ENCODE results near the gene COIL. TPM values are rescaled to one million over a fixed set of nuclear protein-coding genes. Genes with fewer than 3 reads are reported as not detected.

COIL gene
- total RNA-seq, 2 experiments from 2014 or later, result 16.9 to 19.8 TPM

- no peak for DNase-seq
- Mint-ChIP-seq H3K4me1 (no peaks in the 10 kb centered on the region), H3K27ac (no peak overlapping the region), H3K4me3 (no peak overlapping the region), H3K27me3 (peaks cover 3% of the 10 kb centered on the region), H3K36me3 (ENCODE audit: low read depth) (peaks cover 3% of the 10 kb centered on the region), H3K9me3 (peaks cover 9% of the 10 kb centered on the region)
- POLR2A ChIA-PET, result no interaction called here
- CTCF ChIA-PET, result no interaction called here
Observed at GRCh38 chr17:56925088-56925487, 35.8 kb downstream of the COIL start.

DNA sequence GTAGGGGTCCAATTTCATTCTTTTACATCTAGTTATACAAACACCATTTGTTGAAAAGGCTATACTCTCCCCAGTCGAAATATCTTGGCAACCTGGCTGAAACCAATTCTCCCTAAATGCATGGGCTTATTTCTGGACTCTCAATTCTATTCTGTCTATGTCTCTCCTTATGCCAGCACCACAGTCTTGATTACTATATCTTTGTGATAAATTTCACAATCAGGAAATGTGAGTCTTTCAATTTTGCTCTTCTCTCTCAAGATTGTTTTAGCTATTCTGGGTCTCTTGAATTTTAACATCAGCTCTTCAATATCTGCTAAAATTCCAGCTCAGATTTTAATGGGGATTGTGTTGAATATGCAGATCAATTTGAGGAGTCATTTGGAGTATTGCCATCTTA lies 41.1 kb downstream of the COIL start:
- ChIA-PET POLR2A (no interaction called here), CTCF (no interaction called here)
- H3K27me3 Mint-ChIP-seq, result no peaks in the 10 kb centered on the region
- H3K27ac Mint-ChIP-seq, result no peak overlapping the region
- peaks cover 21% of the 10 kb centered on the region for H3K9me3 Mint-ChIP-seq
- H3K4me3 Mint-ChIP-seq, result no peak overlapping the region
- peaks cover 31% of the 10 kb centered on the region for H3K4me1 Mint-ChIP-seq
- peaks cover 10% of the 10 kb centered on the region for H3K36me3 Mint-ChIP-seq (ENCODE audit: low read depth)
- no peak for DNase-seq

DNA sequence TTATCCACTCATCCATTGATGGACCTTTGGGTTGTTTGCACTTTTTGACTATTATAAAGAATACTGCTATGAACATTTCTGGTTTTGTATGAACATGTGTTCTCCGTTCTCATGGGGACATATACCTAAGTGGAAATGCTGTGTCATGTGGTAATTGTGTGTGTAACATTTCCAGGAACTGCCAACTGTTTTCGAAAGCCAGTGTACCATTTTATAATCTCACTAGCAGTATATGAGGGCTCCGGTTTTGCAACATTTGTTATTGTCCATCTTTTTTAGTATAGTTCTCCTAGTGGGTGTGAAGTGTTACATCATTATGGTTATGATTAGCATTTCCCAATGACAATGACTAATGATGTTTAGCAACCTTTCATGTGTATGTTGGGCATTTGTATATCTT lies 41.9 kb downstream of the COIL start:
- POLR2A ChIA-PET, result no interaction called here
- H3K27me3 Mint-ChIP-seq, result no peaks in the 10 kb centered on the region
- peaks cover 12% of the 10 kb centered on the region for H3K36me3 Mint-ChIP-seq (ENCODE audit: low read depth)
- no peak overlapping the region for H3K4me3 Mint-ChIP-seq
- peaks cover 35% of the 10 kb centered on the region for H3K4me1 Mint-ChIP-seq
- CTCF ChIA-PET, result no interaction called here
- H3K9me3 Mint-ChIP-seq, result peaks cover 21% of the 10 kb centered on the region
- no peak overlapping the region for H3K27ac Mint-ChIP-seq
- DNase-seq, result no peak

DNA sequence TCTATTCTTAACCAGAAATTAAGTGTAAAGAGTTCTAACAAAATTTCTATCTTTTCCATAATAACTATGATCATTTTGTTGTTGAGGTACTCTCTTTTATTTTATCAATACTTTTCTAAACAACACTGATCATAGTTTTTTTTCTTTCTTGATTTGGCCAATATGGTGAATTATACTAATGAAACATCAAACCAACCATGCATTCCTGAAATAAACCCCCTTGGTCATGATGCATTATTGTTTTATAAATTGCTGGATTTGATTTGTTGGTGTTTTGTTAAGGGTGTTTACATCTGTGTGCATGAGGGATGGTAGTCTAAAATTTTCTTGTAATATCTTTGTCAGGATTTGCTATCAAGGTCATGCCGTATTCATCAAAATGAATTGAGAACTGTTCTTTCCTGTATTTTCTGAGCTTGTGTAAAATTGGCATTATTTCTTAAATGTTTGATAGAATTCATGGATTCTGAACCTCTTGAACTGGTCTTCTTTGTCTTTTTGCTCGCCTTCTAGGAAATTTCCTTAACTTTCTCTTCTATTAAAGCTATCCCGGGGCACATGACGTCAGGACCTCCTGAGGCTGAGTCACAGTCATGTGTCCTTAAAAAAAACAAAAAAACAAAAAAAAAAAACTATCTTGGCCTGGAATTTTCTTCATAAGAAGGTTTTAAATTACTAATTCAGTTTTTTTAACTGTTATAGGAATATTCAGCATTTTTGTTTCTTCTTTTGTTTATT lies 43.1 kb downstream of the COIL start:
- H3K36me3 Mint-ChIP-seq (ENCODE audit: low read depth), result peaks cover 12% of the 10 kb centered on the region
- no peaks in the 10 kb centered on the region for H3K27me3 Mint-ChIP-seq
- no peak overlapping the region for H3K27ac Mint-ChIP-seq
- CTCF ChIA-PET, result no interaction called here
- no peak for DNase-seq
- H3K4me1 Mint-ChIP-seq, result peaks cover 35% of the 10 kb centered on the region
- no peak overlapping the region for H3K4me3 Mint-ChIP-seq
- POLR2A ChIA-PET, result no interaction called here
- H3K9me3 Mint-ChIP-seq, result peaks cover 21% of the 10 kb centered on the region

GRCh38 chr17:56914581-56915273 lies 46.1 kb downstream of the COIL start:
- Mint-ChIP-seq H3K27me3 (no peaks in the 10 kb centered on the region), H3K27ac (peak overlapping the region; percentile 98), H3K4me3 (peak overlapping the region; percentile 99), H3K9me3 (peaks cover 19% of the 10 kb centered on the region), H3K4me1 (peaks cover 53% of the 10 kb centered on the region), H3K36me3 (ENCODE audit: low read depth) (peaks cover 37% of the 10 kb centered on the region)
- POLR2A ChIA-PET, result no interaction called here
- CTCF ChIA-PET, result interaction anchor here (1.0 kb wide), 1 partner anchor 44 kb away, joined by 3 read pairs; no protein-coding TSS in a partner anchor
- peak; percentile 23 for DNase-seq

GRCh38 chr17:56913867-56914580 lies 46.8 kb downstream of the COIL start, which contains the start of gene TRIM25:
TSS of gene TRIM25 (minus strand) at chr17:56914049. CDS start at chr17:56913988, 61 bp downstream.
- ChIA-PET CTCF (interaction anchor here (0.6 to 1.3 kb wide), 5 partner anchors 9 to 44 kb away, joined by 3 to 4 read pairs (median 3); no protein-coding TSS in a partner anchor), POLR2A (interaction anchor here (0.6 to 1.3 kb wide), 2 partner anchors 24 to 1457 kb away, joined by 3 to 4 read pairs; no protein-coding TSS in a partner anchor)
- H3K27ac Mint-ChIP-seq, result peak within 1 kb of the TSS; percentile 98
- H3K27me3 Mint-ChIP-seq, result no peaks in the 10 kb centered on the region
- H3K36me3 Mint-ChIP-seq (ENCODE audit: low read depth), result peaks cover 40% of the 10 kb centered on the region
- peaks cover 16% of the 10 kb centered on the region for H3K9me3 Mint-ChIP-seq
- peak; percentile 92 for DNase-seq
- peaks cover 52% of the 10 kb centered on the region for H3K4me1 Mint-ChIP-seq
- peak within 1 kb of the TSS; percentile 99 for H3K4me3 Mint-ChIP-seq

DNA sequence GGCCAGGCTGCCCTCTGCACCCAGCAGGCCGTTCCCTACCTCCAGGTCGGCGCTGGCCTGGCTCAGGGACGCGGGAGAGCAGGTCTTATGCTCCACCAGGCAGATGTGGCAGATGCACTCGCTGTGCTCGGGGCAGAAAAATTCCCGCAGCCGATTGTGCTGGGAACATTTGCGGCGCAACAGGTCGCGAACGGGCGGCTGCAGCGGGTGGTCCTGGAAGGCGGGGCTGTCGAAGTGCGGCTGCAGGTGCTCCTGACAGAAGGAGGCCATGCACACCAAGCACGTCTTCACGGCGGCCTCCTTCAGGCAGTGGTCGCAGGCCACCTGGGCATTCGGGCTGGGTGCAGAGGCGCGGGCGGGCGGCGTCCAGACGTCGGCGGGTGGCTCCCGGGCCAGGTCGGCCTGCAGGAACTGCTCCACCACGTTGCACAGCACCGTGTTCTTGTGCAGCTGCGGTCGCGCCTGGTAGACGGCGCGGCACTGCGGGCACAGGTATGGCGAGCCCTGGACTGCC lies 47.4 kb downstream of the COIL start:
- peaks cover 46% of the 10 kb centered on the region for H3K36me3 Mint-ChIP-seq (ENCODE audit: low read depth)

DNA sequence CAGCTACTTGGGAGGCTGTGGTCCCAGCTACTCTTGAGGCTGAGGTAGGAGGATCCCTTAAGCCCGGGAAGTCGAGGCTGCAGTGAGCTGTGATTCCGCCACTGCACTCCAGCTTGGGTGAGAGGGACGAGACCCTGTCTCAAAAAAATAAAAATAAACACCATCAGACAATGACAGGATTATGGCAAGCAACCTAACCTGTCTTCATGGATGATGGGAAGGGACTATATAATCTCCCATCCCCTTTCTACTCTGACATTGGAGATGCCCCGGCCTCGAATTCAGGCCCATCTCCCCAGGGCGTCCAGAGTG lies 47.9 kb downstream of the COIL start:
- Mint-ChIP-seq H3K27ac (peak overlapping the region; percentile 98), H3K27me3 (no peaks in the 10 kb centered on the region), H3K4me3 (peak overlapping the region; percentile 99), H3K36me3 (ENCODE audit: low read depth) (peaks cover 51% of the 10 kb centered on the region), H3K9me3 (peaks cover 12% of the 10 kb centered on the region), H3K4me1 (peaks cover 57% of the 10 kb centered on the region)
- ChIA-PET CTCF (interaction anchor here (1.1 to 1.3 kb wide), 2 partner anchors 14 to 15 kb away, joined by 3 to 4 read pairs; no protein-coding TSS in a partner anchor), POLR2A (interaction anchor here (0.7 to 1.3 kb wide), 2 partner anchors 25 to 67 kb away, joined by 3 read pairs; no protein-coding TSS in a partner anchor)
- DNase-seq, result no peak

More for the DNA sequence above, 47.4 kb downstream of the COIL start:
- POLR2A ChIA-PET, result interaction anchor here (1.3 kb wide), 1 partner anchor 25 kb away, joined by 3 read pairs; no protein-coding TSS in a partner anchor
- CTCF ChIA-PET, result interaction anchor here (0.7 to 1.3 kb wide), 5 partner anchors 11 to 43 kb away, joined by 3 to 4 read pairs (median 3); no protein-coding TSS in a partner anchor
- H3K9me3 Mint-ChIP-seq, result peaks cover 14% of the 10 kb centered on the region
- DNase-seq, result no peak
- no peaks in the 10 kb centered on the region for H3K27me3 Mint-ChIP-seq
- peak overlapping the region; percentile 99 for H3K4me3 Mint-ChIP-seq
- peaks cover 52% of the 10 kb centered on the region for H3K4me1 Mint-ChIP-seq
- H3K27ac Mint-ChIP-seq, result peak overlapping the region; percentile 98

DNA sequence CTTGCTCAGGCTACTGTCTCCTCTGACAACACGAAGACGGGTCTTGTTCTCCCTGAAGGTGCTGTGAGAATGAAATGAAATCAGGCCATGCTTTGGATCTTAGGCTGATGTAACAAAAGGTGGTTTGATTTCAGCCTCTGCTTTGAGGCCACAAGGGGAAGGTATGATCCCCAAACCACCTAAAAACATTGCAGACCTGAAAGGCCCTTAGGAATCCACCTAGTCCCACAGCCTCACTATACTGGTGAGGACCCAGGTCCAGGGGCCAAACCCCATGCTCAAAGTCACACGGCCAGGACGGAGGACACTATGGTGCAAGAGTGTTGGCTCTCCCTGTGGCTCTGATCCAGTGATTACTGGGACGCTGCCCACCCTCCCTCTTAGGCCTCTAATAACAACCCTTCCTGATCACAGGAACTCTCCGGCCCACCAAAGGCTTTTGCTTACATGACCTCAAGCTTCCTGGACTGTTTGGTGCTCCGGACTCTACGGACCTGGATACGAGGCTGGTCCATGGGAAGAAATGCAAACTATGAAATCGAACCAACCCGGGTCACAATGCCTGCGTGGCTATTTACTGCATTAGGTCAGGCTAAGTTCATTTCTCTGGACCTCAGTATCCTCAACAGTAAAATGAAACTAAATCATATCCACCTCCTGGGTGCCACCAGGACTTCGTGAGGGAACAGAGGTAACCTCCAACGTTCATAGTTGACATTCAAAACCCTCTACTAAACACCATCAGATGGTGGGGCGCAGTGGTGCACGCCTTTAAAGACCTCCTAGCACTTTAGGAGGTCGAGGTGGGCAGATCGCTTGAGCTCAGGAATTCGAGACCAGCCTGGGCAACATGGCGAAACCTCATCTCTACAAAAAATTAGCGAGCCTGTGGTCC lies 48.5 kb downstream of the COIL start:
- Mint-ChIP-seq H3K9me3 (peaks cover 6% of the 10 kb centered on the region), H3K4me3 (peak overlapping the region; percentile 99), H3K36me3 (ENCODE audit: low read depth) (peaks cover 52% of the 10 kb centered on the region), H3K27ac (peak overlapping the region; percentile 98), H3K27me3 (no peaks in the 10 kb centered on the region), H3K4me1 (peaks cover 63% of the 10 kb centered on the region)
- CTCF ChIA-PET, result interaction anchor here (0.6 to 1.6 kb wide), 4 partner anchors 11 to 555 kb away, joined by 3 to 8 read pairs (median 4); no protein-coding TSS in a partner anchor
- no peak for DNase-seq
- POLR2A ChIA-PET, result interaction anchor here (0.6 to 0.7 kb wide), 3 partner anchors 21 to 66 kb away, joined by 3 to 13 read pairs (median 4); no protein-coding TSS in a partner anchor

DNA sequence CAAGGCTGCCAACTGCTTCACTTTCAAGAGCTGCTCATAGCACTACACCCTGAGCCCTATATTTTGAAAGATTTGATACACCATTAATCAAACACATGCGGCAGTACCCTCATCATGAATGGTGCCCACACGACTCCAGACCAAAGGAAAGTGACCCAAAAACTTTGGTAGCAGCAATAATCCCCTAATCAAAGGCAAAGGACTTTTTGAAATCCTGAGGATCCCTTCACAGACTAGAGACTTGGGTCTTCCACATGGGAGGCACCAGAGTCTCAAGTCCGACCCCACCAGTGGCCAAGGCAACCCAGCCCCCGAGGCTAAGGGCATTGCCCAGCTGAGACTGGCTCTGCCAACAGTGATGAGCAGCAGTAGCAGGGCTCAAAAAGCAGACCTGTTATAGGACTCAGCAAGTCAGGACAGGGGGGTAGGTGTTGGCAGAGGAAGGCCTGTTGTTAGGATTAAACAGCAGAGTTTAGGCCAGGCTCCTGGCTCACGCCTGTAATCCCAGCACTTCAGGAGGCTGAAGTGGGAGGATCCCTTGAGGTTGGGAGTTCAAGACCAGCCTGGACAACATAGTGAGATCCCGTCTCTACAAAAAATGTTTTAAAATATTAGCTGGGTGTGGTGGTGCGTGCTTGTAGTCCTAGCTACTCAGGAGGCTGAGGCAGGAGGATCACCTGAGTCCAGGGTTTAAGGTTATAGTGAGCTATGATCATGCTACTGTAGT lies 50.2 kb downstream of the COIL start:
- Mint-ChIP-seq H3K36me3 (ENCODE audit: low read depth) (peaks cover 60% of the 10 kb centered on the region), H3K4me1 (peaks cover 66% of the 10 kb centered on the region), H3K27me3 (no peaks in the 10 kb centered on the region), H3K9me3 (no peaks in the 10 kb centered on the region), H3K4me3 (peak overlapping the region; percentile 99), H3K27ac (peak overlapping the region; percentile 28)
- DNase-seq, result no peak
- POLR2A ChIA-PET, result no interaction called here
- CTCF ChIA-PET, result interaction anchor here (0.7 to 2.8 kb wide), 7 partner anchors 9 to 62 kb away, joined by 3 to 10 read pairs (median 4); partner anchors contain the start of gene COIL
